NB4 (cell line): Measurements from ENCODE around the gene STK38L.
A peak's percentile ranks its signal among the peaks of the same experiment; 100 is the strongest.
"Not testable (repeated sequence)": the region's sequence is repeated elsewhere in the genome, so short reads cannot be mapped to it uniquely, and the experiment has no call there.

Experiments used
- DNase-seq: peaks from one replicate; pipeline ENCODE4 v3.0.0; 2010; ENCODE audit warnings: low read depth
- H3K4me3 ChIP-seq: one replicate; pipeline ENCODE4 v1.5.1; 2011; ENCODE audit warnings: mild to moderate bottlenecking, low read depth, low read length, moderate library complexity
- MAX ChIP-seq: IDR thresholded peaks from 2 replicates; pipeline ENCODE4 v1.6.1; 2011; ENCODE audit warnings: low read depth, low read length
- MYC ChIP-seq: IDR thresholded peaks from 2 replicates; pipeline ENCODE4 v1.6.1; 2011; ENCODE audit warnings: low read depth, low read length
- POLR2A ChIP-seq: IDR thresholded peaks from 2 replicates; pipeline ENCODE4 v1.6.1; 2011; ENCODE audit warnings: mild to moderate bottlenecking; ENCODE audit not compliant: insufficient read length; ENCODE audit errors: extremely low read depth
- TF ChIP-seq, protein P1 (sequence below): IDR thresholded peaks from one replicate; pipeline ENCODE4 v1.5.1; 2012; ENCODE audit warnings: low read depth, low read length

The STK38L gene

GRCh38 chr12:27220055-27220987 is 23.8 kb upstream of the STK38L start:
- no peak overlapping the region for H3K4me3 ChIP-seq
- no peak for DNase-seq
- no peak for TF ChIP-seq MYC
- TF ChIP-seq, protein P1, sequence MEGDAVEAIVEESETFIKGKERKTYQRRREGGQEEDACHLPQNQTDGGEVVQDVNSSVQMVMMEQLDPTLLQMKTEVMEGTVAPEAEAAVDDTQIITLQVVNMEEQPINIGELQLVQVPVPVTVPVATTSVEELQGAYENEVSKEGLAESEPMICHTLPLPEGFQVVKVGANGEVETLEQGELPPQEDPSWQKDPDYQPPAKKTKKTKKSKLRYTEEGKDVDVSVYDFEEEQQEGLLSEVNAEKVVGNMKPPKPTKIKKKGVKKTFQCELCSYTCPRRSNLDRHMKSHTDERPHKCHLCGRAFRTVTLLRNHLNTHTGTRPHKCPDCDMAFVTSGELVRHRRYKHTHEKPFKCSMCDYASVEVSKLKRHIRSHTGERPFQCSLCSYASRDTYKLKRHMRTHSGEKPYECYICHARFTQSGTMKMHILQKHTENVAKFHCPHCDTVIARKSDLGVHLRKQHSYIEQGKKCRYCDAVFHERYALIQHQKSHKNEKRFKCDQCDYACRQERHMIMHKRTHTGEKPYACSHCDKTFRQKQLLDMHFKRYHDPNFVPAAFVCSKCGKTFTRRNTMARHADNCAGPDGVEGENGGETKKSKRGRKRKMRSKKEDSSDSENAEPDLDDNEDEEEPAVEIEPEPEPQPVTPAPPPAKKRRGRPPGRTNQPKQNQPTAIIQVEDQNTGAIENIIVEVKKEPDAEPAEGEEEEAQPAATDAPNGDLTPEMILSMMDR: no peak
- TF ChIP-seq MAX: no peak
- no peak for TF ChIP-seq POLR2A

GRCh38 chr12:27220988-27221345 is 23.1 kb upstream of the STK38L start:
- H3K4me3 ChIP-seq: no peak overlapping the region
- TF ChIP-seq POLR2A (no peak), MAX (no peak), MYC (no peak)
- TF ChIP-seq, protein P1: no peak

GRCh38 chr12:27221625-27222387 is 22.3 kb upstream of the STK38L start:
- no peak overlapping the region for H3K4me3 ChIP-seq
- TF ChIP-seq MAX: no peak
- no peak for TF ChIP-seq POLR2A
- TF ChIP-seq, protein P1: no peak
- no peak for TF ChIP-seq MYC
- DNase-seq: peak; percentile 77

More at GRCh38 chr12:27220988-27221345, 23.1 kb upstream of the STK38L start:
- DNase-seq: no peak

GRCh38 chr12:27226407-27226929 is 17.6 kb upstream of the STK38L start:
- DNase-seq: no peak

DNA sequence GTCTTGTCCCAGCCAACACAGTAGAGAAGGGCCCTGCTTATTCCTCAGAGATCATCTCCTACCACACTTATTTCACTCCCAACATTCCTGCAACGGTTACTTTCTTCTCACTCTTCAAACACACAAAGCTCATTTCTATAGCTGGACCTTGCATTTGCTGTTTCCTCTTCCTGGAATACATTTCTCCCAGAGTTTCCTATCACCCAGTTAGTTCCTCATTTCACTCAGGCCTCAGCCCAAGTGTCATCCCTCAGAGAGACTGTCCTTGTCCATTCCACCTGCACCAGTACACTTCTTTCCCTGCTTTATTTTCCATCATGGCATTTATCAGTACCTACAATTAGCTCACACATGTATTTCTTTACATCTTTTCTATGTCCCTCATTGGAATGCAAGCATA is 14.7 kb upstream of the STK38L start:
- TF ChIP-seq MYC (no peak), MAX (no peak), POLR2A (no peak)
- TF ChIP-seq, protein P1: no peak
- no peak overlapping the region for H3K4me3 ChIP-seq
- DNase-seq: peak; percentile 60

More at GRCh38 chr12:27226407-27226929, 17.6 kb upstream of the STK38L start:
- TF ChIP-seq POLR2A: no peak
- TF ChIP-seq, protein P1: no peak
- no peak for TF ChIP-seq MYC
- TF ChIP-seq MAX: no peak
- no peak overlapping the region for H3K4me3 ChIP-seq

DNA sequence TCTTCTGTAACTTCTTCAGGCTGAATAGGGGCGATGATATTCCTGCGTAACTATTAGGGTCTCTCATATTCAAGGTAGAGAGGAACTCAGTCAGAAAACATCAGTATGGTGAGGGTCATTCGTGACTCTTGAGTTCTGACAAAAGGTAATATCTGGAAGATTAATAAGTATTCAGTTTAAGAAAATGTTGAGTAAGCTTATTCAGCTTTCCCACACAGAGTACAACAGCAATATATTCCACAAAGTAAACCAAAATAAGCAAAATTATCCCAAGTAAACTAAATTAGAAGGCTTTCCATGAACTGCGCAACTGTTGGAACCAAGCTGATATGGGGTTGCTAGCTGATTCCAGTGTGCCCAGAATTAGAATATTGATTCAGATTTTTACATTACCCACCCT is 12.7 kb upstream of the STK38L start:
- DNase-seq: not testable (repeated sequence)

More for the DNA sequence above, 12.7 kb upstream of the STK38L start:
- not testable (repeated sequence) for H3K4me3 ChIP-seq
